Skeletal muscle satellite cell (primary cell): Measurements from ENCODE around the gene FAM81A. TPM values are rescaled to one million over a fixed set of nuclear protein-coding genes. Genes with fewer than 3 reads are reported as not detected.
"Not testable (repeated sequence)": the region's sequence is repeated elsewhere in the genome, so short reads cannot be mapped to it uniquely, and the experiment has no call there.

Experiments used
- H3K27me3 ChIP-seq: 2 replicates; pipeline ENCODE4 v1.7.0; 2013; ENCODE audit warnings: low read length; ENCODE audit not compliant: control insufficient read depth, insufficient read depth
- H3K36me3 ChIP-seq: 2 replicates; pipeline ENCODE4 v1.7.0; 2013; ENCODE audit warnings: mild to moderate bottlenecking, control low read depth, low read length; ENCODE audit not compliant: insufficient read depth
- H3K4me1 ChIP-seq: 2 replicates; pipeline ENCODE4 v1.7.0; 2013; ENCODE audit warnings: low read length; ENCODE audit not compliant: control insufficient read depth, insufficient read depth
- H3K4me2 ChIP-seq: 2 replicates; pipeline ENCODE4 v1.7.0; 2013; ENCODE audit warnings: mild to moderate bottlenecking, low read length
- H3K4me3 ChIP-seq: 2 replicates; pipeline ENCODE4 v1.7.0; 2013; ENCODE audit warnings: low read length
- H3K9ac ChIP-seq: 2 replicates; pipeline ENCODE4 v1.7.0; 2013; ENCODE audit warnings: mild to moderate bottlenecking, low read depth, low read length, moderate library complexity
- H3K9me3 ChIP-seq: replicated peaks from 2 replicates; pipeline ENCODE4 v1.7.0; 2013; ENCODE audit warnings: mild to moderate bottlenecking, control low read depth, low read length
- total RNA-seq: library from RNA; depleted of rRNA; stranded (reverse); fragments of >200 nt; gene quantifications from 2 replicates; pipeline ENCODE4 v1.2.3, GENCODE V29; 2012; rRNA removed

Gene FAM81A
- total RNA-seq = 0.25 and 1.5 TPM in 2 replicates

- Histone ChIP-seq H3K4me1 (peaks cover 11% of the 10 kb centered on the region), H3K36me3 (no peaks in the 10 kb centered on the region), H3K4me3 (peak within 1 kb of the TSS; percentile 63), H3K9ac (peak within 1 kb of the TSS; percentile 19), H3K9me3 (no peaks in the 10 kb centered on the region), H3K27me3 (peaks cover 68% of the 10 kb centered on the region), H3K4me2 (peak within 1 kb of the TSS; percentile 73)
Observed at GRCh38 chr15:59437817-59438624, at the start of gene FAM81A. Gene FAM81A (plus strand): TSS chr15:59438186. CDS start chr15:59458627, 20,441 bp downstream.

- peaks cover 7% of the 10 kb centered on the region for H3K4me1 ChIP-seq
- no peak overlapping the region for H3K9ac ChIP-seq
- H3K36me3 ChIP-seq = no peaks in the 10 kb centered on the region
- no peaks in the 10 kb centered on the region for H3K27me3 ChIP-seq
- no peak overlapping the region for H3K4me2 ChIP-seq
- no peaks in the 10 kb centered on the region for H3K9me3 ChIP-seq
- H3K4me3 ChIP-seq = no peak overlapping the region
Observed at GRCh38 chr15:59388670-59389069, 49.3 kb upstream of the FAM81A start.

- H3K9me3 ChIP-seq = no peaks in the 10 kb centered on the region
- peaks cover 7% of the 10 kb centered on the region for H3K4me1 ChIP-seq
- H3K9ac ChIP-seq = no peak overlapping the region
- H3K36me3 ChIP-seq = no peaks in the 10 kb centered on the region
- no peak overlapping the region for H3K4me2 ChIP-seq
- no peak overlapping the region for H3K4me3 ChIP-seq
- H3K27me3 ChIP-seq = peaks cover 13% of the 10 kb centered on the region
Observed at GRCh38 chr15:59392299-59392698, 45.7 kb upstream of the FAM81A start.

GRCh38 chr15:59394166-59394661 is 43.8 kb upstream of the FAM81A start:
- Histone ChIP-seq H3K9me3 (no peaks in the 10 kb centered on the region), H3K4me1 (no peaks in the 10 kb centered on the region), H3K4me2 (no peak overlapping the region), H3K36me3 (no peaks in the 10 kb centered on the region), H3K9ac (no peak overlapping the region), H3K27me3 (peaks cover 20% of the 10 kb centered on the region), H3K4me3 (no peak overlapping the region)

- Histone ChIP-seq H3K36me3 (no peaks in the 10 kb centered on the region), H3K4me3 (no peak overlapping the region), H3K27me3 (peaks cover 28% of the 10 kb centered on the region), H3K4me2 (no peak overlapping the region), H3K9ac (no peak overlapping the region), H3K4me1 (no peaks in the 10 kb centered on the region), H3K9me3 (no peaks in the 10 kb centered on the region)
Observed at GRCh38 chr15:59396211-59396610, 41.8 kb upstream of the FAM81A start.

- H3K4me2 ChIP-seq = no peak overlapping the region
- no peaks in the 10 kb centered on the region for H3K4me1 ChIP-seq
- no peak overlapping the region for H3K4me3 ChIP-seq
- H3K36me3 ChIP-seq = no peaks in the 10 kb centered on the region
- peaks cover 28% of the 10 kb centered on the region for H3K27me3 ChIP-seq
- H3K9ac ChIP-seq = no peak overlapping the region
- no peaks in the 10 kb centered on the region for H3K9me3 ChIP-seq
Observed at GRCh38 chr15:59396679-59397078, 41.3 kb upstream of the FAM81A start.

DNA sequence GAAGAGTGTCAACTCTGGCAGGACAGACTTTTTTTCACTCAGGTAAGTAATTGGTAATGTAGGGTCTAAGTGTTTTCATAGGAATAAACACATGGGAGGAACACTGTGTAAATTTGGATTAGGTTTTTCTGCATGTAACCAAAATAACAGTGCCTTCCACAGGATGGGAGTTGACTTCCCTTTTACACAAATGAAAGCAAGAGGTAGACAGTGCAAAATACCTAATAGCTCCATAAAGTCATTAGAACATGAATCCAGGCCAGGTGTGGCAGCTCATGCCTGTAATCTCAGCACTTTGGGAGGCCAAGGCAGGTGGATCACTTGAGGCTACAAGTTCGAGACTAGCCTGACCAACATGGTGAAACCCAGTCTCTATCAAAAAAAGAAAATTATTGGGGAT is 39.8 kb upstream of the FAM81A start:
- no peaks in the 10 kb centered on the region for H3K4me1 ChIP-seq
- no peak overlapping the region for H3K9ac ChIP-seq
- H3K4me3 ChIP-seq = no peak overlapping the region
- H3K27me3 ChIP-seq = peaks cover 28% of the 10 kb centered on the region
- no peaks in the 10 kb centered on the region for H3K9me3 ChIP-seq
- no peak overlapping the region for H3K4me2 ChIP-seq
- no peaks in the 10 kb centered on the region for H3K36me3 ChIP-seq

- Histone ChIP-seq H3K4me2 (no peak overlapping the region), H3K9ac (no peak overlapping the region), H3K27me3 (peaks cover 28% of the 10 kb centered on the region), H3K4me3 (no peak overlapping the region), H3K36me3 (no peaks in the 10 kb centered on the region), H3K4me1 (no peaks in the 10 kb centered on the region), H3K9me3 (no peaks in the 10 kb centered on the region)
Observed at GRCh38 chr15:59399465-59400102, 38.4 kb upstream of the FAM81A start.

- no peaks in the 10 kb centered on the region for H3K36me3 ChIP-seq
- H3K27me3 ChIP-seq = peaks cover 28% of the 10 kb centered on the region
- H3K4me1 ChIP-seq = no peaks in the 10 kb centered on the region
- no peak overlapping the region for H3K4me3 ChIP-seq
- H3K9ac ChIP-seq = no peak overlapping the region
- no peaks in the 10 kb centered on the region for H3K9me3 ChIP-seq
- no peak overlapping the region for H3K4me2 ChIP-seq
Observed at GRCh38 chr15:59400103-59400813, 37.7 kb upstream of the FAM81A start.

- H3K27me3 ChIP-seq = peaks cover 21% of the 10 kb centered on the region
- not testable (repeated sequence) for H3K36me3 ChIP-seq, H3K4me3 ChIP-seq, H3K4me2 ChIP-seq, H3K4me1 ChIP-seq, H3K9me3 ChIP-seq, H3K9ac ChIP-seq
Observed at GRCh38 chr15:59401051-59401823, 36.7 kb upstream of the FAM81A start.
